ENCODE data around the gene TMEM125.

DNA sequence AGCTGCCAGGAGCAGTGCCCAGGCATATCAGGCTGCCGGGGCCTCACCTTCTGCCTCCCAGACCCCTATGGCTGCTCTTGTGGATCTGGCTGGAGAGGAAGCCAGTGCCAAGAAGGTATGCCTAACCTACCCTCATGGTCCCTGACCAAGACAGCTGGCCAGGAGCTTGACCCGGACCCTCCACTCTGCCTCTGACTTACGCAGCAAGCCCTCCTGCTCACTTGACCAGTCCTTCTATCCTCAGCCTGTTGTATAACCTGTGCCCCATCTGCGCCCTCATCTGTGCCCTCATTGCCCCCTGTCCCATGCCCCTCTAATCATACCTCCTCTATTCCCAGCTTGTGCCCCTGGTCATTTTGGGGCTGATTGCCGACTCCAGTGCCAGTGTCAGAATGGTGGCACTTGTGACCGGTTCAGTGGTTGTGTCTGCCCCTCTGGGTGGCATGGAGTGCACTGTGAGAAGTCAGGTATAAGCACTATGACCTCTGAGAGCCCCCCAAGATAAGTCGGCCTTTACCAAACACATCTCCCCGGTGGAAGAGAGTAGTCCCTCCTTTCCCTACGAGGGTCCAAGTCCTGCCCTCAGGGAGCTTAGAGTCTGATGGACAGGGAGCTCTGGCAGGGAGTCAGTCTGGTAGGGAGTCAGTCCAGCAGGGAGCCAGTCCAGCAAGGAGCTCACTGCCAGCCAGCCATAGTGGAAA, 37.8 kb downstream of the TMEM125 start:
- TF ChIP-seq, protein P1, sequence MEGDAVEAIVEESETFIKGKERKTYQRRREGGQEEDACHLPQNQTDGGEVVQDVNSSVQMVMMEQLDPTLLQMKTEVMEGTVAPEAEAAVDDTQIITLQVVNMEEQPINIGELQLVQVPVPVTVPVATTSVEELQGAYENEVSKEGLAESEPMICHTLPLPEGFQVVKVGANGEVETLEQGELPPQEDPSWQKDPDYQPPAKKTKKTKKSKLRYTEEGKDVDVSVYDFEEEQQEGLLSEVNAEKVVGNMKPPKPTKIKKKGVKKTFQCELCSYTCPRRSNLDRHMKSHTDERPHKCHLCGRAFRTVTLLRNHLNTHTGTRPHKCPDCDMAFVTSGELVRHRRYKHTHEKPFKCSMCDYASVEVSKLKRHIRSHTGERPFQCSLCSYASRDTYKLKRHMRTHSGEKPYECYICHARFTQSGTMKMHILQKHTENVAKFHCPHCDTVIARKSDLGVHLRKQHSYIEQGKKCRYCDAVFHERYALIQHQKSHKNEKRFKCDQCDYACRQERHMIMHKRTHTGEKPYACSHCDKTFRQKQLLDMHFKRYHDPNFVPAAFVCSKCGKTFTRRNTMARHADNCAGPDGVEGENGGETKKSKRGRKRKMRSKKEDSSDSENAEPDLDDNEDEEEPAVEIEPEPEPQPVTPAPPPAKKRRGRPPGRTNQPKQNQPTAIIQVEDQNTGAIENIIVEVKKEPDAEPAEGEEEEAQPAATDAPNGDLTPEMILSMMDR (IDR thresholded peaks at IDR 0.05) = no peak
- TF ChIP-seq TCF7L2 (IDR thresholded peaks at IDR 0.05; ENCODE audit: low read depth, low read length) = no peak
- no peak for TF ChIP-seq POLR2AphosphoS5 (IDR thresholded peaks at IDR 0.05; ENCODE audit: low read depth, low read length)
- TF ChIP-seq SIN3A (IDR thresholded peaks at IDR 0.05; ENCODE audit: borderline replicate concordance, insufficient read depth, low read depth, low read length) = no peak
- TF ChIP-seq, protein P2, sequence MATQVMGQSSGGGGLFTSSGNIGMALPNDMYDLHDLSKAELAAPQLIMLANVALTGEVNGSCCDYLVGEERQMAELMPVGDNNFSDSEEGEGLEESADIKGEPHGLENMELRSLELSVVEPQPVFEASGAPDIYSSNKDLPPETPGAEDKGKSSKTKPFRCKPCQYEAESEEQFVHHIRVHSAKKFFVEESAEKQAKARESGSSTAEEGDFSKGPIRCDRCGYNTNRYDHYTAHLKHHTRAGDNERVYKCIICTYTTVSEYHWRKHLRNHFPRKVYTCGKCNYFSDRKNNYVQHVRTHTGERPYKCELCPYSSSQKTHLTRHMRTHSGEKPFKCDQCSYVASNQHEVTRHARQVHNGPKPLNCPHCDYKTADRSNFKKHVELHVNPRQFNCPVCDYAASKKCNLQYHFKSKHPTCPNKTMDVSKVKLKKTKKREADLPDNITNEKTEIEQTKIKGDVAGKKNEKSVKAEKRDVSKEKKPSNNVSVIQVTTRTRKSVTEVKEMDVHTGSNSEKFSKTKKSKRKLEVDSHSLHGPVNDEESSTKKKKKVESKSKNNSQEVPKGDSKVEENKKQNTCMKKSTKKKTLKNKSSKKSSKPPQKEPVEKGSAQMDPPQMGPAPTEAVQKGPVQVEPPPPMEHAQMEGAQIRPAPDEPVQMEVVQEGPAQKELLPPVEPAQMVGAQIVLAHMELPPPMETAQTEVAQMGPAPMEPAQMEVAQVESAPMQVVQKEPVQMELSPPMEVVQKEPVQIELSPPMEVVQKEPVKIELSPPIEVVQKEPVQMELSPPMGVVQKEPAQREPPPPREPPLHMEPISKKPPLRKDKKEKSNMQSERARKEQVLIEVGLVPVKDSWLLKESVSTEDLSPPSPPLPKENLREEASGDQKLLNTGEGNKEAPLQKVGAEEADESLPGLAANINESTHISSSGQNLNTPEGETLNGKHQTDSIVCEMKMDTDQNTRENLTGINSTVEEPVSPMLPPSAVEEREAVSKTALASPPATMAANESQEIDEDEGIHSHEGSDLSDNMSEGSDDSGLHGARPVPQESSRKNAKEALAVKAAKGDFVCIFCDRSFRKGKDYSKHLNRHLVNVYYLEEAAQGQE (IDR thresholded peaks at IDR 0.05; ENCODE audit: insufficient read depth in 1 of 2, low read depth in 2 of 2, low read length in 1 of 2) = no peak
